NCI-H82 treated with DMSO at 0.1 percent for 48 hours (cell line): Measurements from ENCODE around the gene ADAMTS2.

ENCODE experiments used
- DNase-seq: peaks from one replicate; lab custom pipeline; 2025; ENCODE audit not compliant: unreplicated experiment; lab: John Stamatoyannopoulos, UW

The ADAMTS2 gene

DNA sequence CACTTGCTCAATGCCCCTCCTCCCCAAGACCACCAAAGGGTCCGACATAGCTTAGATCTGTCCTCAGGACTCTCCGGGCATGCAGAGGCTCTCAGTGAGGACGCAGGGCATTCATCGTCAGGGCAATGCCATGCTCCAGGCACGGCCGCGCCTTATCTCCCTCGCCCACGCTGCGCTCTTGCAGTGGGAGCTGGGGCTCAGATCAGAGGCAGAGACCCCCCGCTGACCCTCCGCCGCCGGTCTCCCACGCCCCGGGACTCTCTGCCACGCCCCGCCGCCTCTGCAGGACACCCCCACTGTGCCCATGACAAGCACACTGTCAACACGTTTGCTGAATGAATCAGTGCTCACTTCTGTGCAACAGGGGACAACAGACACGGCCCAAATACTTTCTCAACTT lies 140.7 kb downstream of the ADAMTS2 start:
- no peak for DNase-seq

DNA sequence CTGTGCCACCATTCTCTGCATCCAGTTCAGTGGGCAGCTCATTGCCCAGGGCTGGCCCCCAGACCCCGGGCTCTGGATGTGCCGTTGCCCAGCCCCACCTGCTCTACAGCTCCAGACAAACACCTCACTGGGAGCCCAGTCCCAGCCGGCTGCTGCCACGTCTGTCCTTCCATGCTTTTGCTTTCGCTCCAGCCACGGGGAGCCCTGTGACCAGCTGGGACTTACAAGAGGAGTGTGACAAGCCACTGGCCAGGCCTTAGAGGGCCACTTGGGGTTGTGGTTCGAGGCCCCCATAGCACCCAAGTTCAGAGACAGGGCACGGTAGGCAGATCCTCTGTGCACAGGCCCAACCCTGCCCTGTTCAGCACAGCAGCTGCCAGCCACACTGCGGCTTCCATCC lies 142.0 kb downstream of the ADAMTS2 start:
- no peak for DNase-seq

DNA sequence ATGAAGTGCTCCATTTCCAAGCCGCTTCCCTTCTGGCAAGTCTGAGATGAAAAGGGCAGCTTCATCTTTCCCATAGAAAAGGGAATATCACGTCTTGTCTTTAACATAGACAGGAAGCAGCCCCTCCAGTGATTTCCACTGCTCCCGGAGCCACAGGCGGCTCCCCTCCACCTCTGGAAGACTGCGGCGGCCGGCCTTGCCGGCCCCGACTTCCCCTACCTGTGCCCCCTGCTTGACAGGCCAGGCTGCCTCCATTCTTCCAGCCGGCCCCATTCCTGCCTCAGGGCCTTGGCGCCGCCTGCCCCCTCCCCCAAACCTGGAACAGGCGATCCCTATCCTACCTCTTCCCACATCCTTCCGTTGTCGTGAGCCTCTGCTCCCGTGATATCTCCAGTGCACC lies 143.3 kb downstream of the ADAMTS2 start:
- no peak for DNase-seq

GRCh38 chr5:179199246-179199645 lies 146.0 kb downstream of the ADAMTS2 start:
- no peak for DNase-seq

GRCh38 chr5:179198825-179199224 lies 146.4 kb downstream of the ADAMTS2 start:
- DNase-seq = no peak

GRCh38 chr5:179196405-179197079 lies 148.7 kb downstream of the ADAMTS2 start:
- no peak for DNase-seq

- no peak for DNase-seq
These were observed 149.5 kb downstream of the ADAMTS2 start for GRCh38 chr5:179195561-179196404.

- no peak for DNase-seq
These were observed 150.3 kb downstream of the ADAMTS2 start for GRCh38 chr5:179194941-179195381.

DNA sequence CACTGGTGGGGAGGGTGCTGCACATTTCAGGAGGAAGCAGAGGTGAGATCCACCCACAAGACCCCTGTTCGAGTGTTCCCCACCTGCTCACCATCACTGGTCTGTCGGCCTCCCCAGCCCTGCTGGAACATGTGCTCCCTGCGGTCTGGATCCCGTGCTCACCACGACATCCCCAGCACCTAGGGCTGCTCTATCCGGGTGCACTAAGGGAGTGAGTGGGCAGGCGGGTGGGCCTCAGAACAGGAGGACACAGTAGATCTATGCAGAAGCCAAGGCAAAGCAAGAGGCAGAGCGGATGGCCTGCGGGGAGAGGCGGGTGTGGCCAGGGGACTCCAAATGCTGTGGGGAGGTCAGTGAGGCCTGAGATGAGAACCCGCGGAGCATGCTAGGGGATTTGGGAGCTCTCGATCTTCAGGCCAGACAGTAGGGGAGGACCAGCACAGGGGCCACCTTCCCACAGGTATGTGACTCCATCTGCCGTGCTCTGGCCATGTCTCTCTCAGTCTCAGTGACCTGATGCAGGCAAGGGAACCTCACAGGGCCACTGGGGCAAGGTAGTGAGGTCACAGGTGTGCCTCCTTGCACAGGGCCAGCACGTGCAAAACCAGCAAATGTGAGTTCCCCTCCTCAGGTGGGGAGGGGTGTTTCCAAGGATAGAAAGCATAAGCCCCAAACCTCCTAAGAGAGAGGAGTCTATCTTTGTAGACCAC lies 150.9 kb downstream of the ADAMTS2 start:
- no peak for DNase-seq

DNA sequence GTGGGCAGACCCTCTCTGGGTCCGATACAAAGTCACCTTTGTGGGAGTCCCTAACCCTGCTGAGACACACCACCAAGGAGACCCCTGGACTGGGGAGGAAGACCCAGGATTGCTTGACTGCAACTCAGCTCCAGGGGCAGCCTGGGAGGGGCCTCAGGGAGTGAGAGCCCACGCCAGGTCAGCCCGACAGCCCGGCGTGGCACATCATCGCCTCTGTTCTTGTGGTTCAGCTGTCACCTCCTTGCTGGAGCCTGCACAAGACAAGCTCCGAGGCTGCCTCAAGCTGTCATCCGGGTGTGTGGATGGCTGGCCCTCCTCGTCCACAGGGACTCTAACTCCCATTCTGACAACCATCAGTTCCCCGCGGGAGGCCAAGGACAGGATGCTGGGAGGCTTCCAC lies 151.5 kb downstream of the ADAMTS2 start:
- DNase-seq = no peak

DNA sequence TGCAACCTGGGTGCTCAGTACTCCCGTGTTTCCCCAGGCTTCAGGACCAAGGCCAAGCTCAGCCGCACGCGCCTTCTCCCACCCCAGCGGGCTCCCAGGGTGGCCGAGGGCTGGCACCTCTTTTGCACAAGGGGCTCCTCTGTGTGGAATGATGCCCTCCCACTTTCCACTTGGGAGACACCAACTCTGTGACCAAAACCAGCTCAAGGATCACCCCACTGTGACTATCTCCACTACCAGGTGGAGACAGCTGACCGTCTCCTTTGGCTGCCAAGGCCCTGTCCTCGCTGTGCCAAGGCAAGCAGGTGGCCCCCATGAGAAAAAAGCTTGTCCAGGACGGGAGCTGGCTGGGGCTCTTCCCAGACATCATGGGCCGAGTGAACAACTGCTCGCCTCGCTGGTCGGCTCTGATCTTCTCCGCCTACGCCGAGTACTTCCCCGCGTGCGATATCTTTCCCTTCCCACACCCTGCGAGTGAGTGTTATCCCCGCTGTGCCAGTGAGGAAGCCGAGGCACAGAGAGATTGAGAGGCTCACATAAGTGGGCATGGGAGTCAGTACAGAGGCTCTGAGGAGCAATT lies 152.3 kb downstream of the ADAMTS2 start:
- DNase-seq = no peak

DNA sequence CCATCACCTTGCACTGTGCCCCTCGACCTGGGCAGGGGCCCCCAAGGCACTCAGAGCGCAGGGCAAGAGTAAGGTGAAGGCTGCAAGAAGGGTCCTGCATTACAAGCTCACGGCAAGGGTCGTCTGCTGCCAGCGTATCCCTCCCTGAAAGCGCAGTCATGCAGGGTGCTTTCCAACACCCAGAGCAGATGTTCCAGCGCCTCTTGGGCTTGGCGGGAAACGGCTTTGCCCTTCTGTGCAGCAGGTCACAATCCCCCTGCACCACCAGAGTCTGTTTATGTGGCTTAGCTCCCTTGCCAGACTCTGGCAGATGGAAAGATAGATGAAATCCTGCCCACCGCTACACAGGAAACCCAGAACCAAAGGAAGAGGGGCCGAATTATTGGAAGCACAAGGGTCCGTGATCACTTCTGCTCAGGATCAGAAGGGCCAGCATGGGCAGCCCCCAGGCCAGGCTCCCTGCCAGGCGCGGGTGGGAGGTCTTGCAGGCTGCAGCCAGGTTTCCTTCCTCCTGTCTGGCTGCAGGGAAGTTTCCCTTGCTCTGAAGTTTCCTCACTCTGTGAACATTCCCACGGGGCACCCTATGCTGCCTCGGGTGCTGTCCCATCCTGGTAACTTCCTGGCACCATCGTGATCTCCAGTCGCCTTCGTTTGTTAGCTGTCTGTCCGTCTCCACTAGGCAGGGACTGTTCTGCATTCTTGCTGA lies 152.9 kb downstream of the ADAMTS2 start:
- peak; percentile 56 for DNase-seq

DNA sequence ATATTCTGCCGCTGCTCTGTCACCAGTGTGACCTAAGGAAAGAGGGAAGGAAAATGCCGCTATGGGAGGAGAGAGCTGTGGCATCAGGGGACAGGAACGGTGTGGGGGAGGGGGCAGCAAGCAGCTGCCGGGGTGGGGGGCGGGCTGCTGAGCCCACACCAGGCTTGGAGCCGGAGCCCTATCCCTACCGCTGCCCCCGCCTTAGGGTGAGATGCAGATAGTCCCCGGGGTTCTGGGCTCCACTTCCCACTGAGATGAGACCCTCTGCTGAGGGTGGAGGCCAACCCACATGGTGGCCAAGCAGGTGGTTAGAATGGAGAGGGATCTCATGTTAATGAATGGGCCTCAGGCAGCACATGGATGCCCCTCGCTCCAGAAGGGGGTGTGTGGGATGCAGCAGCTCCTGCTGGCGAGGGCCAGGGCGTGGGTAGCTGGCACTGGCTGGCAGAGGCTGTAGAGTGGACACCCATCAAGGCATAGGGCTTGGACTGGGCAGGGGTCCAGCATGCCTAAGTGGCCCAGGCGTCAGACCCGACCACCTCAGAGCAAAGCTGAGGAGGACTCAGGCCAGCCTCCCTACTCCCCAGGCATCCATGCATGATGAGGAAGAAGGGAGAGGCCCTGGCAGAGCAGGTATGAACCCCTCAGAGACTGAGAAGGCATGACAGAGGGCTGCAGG lies 153.6 kb downstream of the ADAMTS2 start:
- DNase-seq = no peak

DNA sequence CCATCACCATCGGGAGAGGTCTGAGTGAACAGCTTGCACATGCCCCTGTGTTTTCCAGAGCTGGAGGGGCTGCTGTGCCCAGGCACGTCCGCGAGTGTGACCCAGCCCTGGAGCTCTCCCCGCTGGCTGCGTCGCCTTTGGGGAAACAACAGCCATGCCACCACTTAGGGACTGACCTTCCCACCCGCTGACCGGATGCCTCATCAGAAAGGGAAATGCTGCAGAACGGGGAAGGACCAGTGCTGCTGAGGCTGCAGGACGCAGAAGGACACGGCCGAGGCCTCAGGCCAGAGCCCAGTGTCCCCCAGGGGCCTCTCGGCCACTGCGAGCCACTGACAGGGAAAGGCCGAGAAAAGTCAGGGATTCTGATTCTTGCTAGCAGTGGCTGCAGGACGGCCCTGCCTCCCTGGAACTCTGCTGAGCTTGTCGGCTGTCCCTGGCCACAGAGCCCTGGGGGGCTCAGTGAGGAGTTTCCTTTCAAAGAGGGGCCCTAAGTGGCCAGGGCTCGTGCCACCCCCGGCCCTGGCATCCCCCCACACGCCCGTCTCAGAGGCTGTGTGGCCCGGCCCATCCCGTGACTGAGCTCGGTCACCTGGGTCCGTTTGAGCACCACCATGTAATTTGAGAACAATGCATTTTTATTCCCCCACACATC lies 154.3 kb downstream of the ADAMTS2 start:
- no peak for DNase-seq

GRCh38 chr5:179188636-179189035 lies 156.6 kb downstream of the ADAMTS2 start:
- DNase-seq = no peak

GRCh38 chr5:179187681-179188575 lies 157.3 kb downstream of the ADAMTS2 start:
- no peak for DNase-seq

- no peak for DNase-seq
These were observed 158.0 kb downstream of the ADAMTS2 start for GRCh38 chr5:179187229-179187678.

GRCh38 chr5:179186801-179187200 lies 158.5 kb downstream of the ADAMTS2 start:
- no peak for DNase-seq
